OCI-LY1 (cell line): ENCODE results near the gene CNTNAP5.

ENCODE experiments used
- EZH2 ChIP-seq: fragments of 200-600 bp; sonication (generic), shearing (Covaris generic); IDR thresholded peaks from 2 replicates; pipeline ENCODE4 v1.8.0; 2017; ENCODE audit warnings: borderline replicate concordance, mixed run types, mild to moderate bottlenecking, antibody characterized with exemption, low read length, moderate library complexity, mixed read lengths
- TF ChIP-seq, protein P1 (sequence below): fragments of 200-600 bp; sonication (generic), shearing (Covaris generic); IDR thresholded peaks from 2 replicates; pipeline ENCODE4 v1.5.1; 2017; ENCODE audit warnings: mild to moderate bottlenecking, antibody characterized with exemption, low read length, moderate library complexity, mixed read lengths

- TF ChIP-seq, protein P1, sequence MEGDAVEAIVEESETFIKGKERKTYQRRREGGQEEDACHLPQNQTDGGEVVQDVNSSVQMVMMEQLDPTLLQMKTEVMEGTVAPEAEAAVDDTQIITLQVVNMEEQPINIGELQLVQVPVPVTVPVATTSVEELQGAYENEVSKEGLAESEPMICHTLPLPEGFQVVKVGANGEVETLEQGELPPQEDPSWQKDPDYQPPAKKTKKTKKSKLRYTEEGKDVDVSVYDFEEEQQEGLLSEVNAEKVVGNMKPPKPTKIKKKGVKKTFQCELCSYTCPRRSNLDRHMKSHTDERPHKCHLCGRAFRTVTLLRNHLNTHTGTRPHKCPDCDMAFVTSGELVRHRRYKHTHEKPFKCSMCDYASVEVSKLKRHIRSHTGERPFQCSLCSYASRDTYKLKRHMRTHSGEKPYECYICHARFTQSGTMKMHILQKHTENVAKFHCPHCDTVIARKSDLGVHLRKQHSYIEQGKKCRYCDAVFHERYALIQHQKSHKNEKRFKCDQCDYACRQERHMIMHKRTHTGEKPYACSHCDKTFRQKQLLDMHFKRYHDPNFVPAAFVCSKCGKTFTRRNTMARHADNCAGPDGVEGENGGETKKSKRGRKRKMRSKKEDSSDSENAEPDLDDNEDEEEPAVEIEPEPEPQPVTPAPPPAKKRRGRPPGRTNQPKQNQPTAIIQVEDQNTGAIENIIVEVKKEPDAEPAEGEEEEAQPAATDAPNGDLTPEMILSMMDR = no peak
- TF ChIP-seq EZH2 = no peak
Measured at GRCh38 chr2:124317628-124318027, 292.5 kb downstream of the CNTNAP5 start.
